ENCODE data around the gene GMDS.

The GMDS gene

DNA sequence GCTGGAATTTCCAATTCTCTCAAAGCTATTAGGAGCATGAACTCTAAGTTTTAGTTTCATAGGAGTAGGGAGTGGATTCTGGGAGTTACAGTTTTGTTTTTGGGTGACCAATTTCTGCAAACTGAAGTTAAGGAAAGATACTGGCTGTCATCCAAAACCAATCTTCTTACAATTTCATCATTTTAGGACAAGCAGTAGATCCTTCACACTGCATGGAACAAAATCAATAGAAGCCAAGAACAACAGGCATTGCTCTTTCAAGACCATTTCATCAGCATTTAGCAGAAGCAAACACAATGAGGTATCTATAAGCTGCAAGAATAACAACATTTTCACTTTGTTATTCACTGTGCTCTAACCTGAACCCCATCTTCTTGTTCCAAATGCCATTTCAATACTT, 173.0 kb downstream of the GMDS start:
- intact Hi-C loops (cut with DNase I; ENCODE audit: low total_unique reads) = no loop called here
- TF ChIP-seq, protein P1, sequence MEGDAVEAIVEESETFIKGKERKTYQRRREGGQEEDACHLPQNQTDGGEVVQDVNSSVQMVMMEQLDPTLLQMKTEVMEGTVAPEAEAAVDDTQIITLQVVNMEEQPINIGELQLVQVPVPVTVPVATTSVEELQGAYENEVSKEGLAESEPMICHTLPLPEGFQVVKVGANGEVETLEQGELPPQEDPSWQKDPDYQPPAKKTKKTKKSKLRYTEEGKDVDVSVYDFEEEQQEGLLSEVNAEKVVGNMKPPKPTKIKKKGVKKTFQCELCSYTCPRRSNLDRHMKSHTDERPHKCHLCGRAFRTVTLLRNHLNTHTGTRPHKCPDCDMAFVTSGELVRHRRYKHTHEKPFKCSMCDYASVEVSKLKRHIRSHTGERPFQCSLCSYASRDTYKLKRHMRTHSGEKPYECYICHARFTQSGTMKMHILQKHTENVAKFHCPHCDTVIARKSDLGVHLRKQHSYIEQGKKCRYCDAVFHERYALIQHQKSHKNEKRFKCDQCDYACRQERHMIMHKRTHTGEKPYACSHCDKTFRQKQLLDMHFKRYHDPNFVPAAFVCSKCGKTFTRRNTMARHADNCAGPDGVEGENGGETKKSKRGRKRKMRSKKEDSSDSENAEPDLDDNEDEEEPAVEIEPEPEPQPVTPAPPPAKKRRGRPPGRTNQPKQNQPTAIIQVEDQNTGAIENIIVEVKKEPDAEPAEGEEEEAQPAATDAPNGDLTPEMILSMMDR (IDR thresholded peaks at IDR 0.05) = no peak
- Histone ChIP-seq H3K4me3 (no peak overlapping the region), H3K27ac (no peak overlapping the region), H3K9me3 (no peaks in the 10 kb centered on the region), H3K36me3 (no peaks in the 10 kb centered on the region), H3K27me3 (no peaks in the 10 kb centered on the region), H3K4me1 (peaks cover 0 to 10% (median 3%) of the 10 kb centered on the region in 4 donors)
- DNase-seq = no peak

DNA sequence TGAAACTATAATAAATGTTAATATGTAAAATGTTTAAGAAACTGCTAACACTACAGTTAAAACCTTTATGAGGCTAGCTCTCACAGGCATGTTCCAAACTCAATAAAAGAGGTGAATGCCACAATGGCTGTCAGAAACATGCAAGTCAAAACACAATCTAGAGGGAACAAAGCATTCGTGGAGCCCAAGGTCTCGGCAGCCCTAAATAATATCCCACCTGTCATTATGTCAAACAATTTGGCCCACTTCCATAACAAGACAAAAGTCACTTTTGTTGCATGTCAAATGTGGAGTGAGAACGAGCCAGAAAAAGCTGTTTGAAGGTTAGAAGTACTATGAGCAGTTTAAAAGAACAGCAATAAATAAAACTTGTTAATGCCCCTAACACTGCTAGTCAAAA, 181.9 kb downstream of the GMDS start:
- peaks cover 0 to 6% (median 0%) of the 10 kb centered on the region in 4 donors for H3K4me1 ChIP-seq
- no peak overlapping the region for H3K27ac ChIP-seq
- intact Hi-C loops (cut with DNase I; ENCODE audit: low total_unique reads) = no loop called here
- no peak for DNase-seq
- H3K36me3 ChIP-seq = no peaks in the 10 kb centered on the region
- no peaks in the 10 kb centered on the region for H3K27me3 ChIP-seq
- TF ChIP-seq, protein P1 (IDR thresholded peaks at IDR 0.05) = no peak
- H3K4me3 ChIP-seq = no peak overlapping the region
- H3K9me3 ChIP-seq = no peaks in the 10 kb centered on the region

DNA sequence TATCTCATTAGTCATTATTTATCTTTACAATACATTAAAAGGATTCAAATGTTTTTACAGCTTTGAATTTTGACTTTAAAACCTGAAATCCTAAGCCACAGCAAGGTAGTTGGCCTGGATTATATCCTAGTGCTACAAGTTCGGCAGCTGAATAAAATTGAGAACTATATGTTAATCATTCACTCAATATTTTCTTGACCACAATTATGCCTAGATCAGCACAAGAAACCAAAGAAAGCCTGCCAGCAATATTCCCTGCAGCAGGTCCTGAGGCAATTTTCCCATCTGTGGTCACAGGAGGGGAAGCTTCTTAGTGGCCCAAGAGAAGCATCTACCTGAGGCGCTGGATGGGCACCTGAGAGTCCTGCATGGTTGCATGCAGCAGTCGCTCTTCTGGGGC, 183.5 kb downstream of the GMDS start:
- no peaks in the 10 kb centered on the region for H3K27me3 ChIP-seq
- TF ChIP-seq, protein P1 (IDR thresholded peaks at IDR 0.05) = no peak

DNA sequence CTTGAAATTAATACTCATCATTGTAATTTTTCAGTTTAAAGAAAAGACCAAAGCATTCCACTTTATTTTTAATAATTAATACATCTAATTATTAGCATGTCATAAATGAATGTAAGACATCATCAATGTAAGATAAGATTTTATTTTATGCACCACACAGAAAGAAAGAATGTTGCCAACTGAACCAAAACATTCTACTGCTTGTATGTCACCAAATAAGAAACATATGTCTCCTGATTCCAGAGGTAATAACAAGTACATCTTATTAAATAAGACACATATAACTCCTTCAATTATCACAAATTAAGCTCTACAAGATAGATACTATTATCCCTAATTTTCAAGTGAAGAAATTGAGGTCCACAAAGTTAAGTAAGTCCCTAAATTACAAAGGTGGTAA, 189.5 kb downstream of the GMDS start:
- Histone ChIP-seq H3K9me3 (no peaks in the 10 kb centered on the region), H3K36me3 (no peaks in the 10 kb centered on the region), H3K4me3 (no peak overlapping the region), H3K27me3 (no peaks in the 10 kb centered on the region), H3K4me1 (no peaks in the 10 kb centered on the region), H3K27ac (no peak overlapping the region)
- intact Hi-C loops (cut with DNase I; ENCODE audit: low total_unique reads) = no loop called here
- TF ChIP-seq, protein P1 (IDR thresholded peaks at IDR 0.05) = no peak
- no peak for DNase-seq

More for the DNA sequence above, 183.5 kb downstream of the GMDS start:
- no peak overlapping the region for H3K27ac ChIP-seq
- no peak overlapping the region for H3K4me3 ChIP-seq
- intact Hi-C loops (cut with DNase I; ENCODE audit: low total_unique reads) = no loop called here
- H3K9me3 ChIP-seq = no peaks in the 10 kb centered on the region
- H3K4me1 ChIP-seq = peaks cover 0 to 6% (median 0%) of the 10 kb centered on the region in 4 donors
- DNase-seq = no peak
- H3K36me3 ChIP-seq = no peaks in the 10 kb centered on the region

DNA sequence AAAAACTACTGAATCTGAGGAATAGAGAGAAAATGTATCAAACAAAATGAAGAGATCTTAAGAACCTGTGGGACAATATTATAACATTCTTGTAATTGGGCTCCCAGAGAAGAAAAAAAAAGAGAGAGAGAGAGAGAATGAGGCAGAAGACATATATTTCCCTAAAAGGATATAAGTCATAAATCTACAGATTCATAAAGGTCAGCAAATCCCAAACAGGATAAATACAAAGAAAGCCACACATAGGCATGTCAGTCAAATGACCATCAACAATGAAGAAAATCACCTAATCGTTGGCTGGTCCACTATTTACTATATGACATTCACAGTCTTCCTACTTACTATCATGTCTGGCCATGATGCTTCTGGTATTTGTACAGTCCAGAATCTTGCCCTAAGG, 190.3 kb downstream of the GMDS start:
- intact Hi-C loops (cut with DNase I; ENCODE audit: low total_unique reads) = no loop called here
- no peak overlapping the region for H3K4me3 ChIP-seq
- DNase-seq = no peak
- H3K36me3 ChIP-seq = no peaks in the 10 kb centered on the region
- no peaks in the 10 kb centered on the region for H3K27me3 ChIP-seq
- no peaks in the 10 kb centered on the region for H3K4me1 ChIP-seq
- no peak overlapping the region for H3K27ac ChIP-seq
- TF ChIP-seq, protein P1 (IDR thresholded peaks at IDR 0.05) = no peak
- no peaks in the 10 kb centered on the region for H3K9me3 ChIP-seq

DNA sequence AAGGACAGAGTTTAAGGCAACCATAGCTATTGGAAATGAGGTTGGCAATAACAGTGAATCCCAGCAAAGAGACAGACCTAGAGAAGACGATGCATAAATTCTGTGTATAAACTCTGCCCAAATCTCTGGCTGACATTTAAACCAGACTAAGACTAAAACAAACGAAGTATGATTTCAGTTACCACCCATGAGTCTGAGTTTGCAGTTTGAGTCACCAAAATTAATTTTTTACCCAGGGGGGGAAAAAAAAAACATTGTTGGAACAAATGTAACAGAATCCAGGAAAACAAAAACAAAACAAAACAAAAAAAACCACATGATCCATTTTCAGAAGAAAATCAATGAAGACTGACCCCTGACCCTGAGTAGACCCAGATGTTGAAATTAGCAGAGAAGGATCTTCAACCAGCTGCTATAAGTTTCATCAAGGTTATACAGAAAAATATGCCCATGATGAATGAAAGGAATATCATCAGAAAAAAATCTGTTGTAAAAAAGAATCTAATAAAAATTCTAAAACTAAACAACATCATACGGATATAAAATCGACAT, 190.8 kb downstream of the GMDS start:
- no peak for DNase-seq
- Histone ChIP-seq H3K4me1 (no peaks in the 10 kb centered on the region), H3K36me3 (no peaks in the 10 kb centered on the region), H3K4me3 (no peak overlapping the region), H3K9me3 (no peaks in the 10 kb centered on the region), H3K27me3 (no peaks in the 10 kb centered on the region), H3K27ac (no peak overlapping the region)
- TF ChIP-seq, protein P1 (IDR thresholded peaks at IDR 0.05) = no peak
- intact Hi-C loops (cut with DNase I; ENCODE audit: low total_unique reads) = no loop called here

Data from tibial artery (tissue), 4 donors.